NCI-H460 (cell line): ENCODE data around the gene TBC1D23. TPM values are rescaled to one million over a fixed set of nuclear protein-coding genes. Genes with fewer than 3 reads are reported as not detected.
"Not testable (repeated sequence)": the region's sequence is repeated elsewhere in the genome, so short reads cannot be mapped to it uniquely, and the experiment has no call there.

ENCODE experiments used
- DNase-seq: peaks from one replicate; pipeline ENCODE4 v3.0.0-alpha.2; 2016; ENCODE audit warnings: low read depth; ENCODE audit errors: extremely low read depth
- total RNA-seq: library from RNA; depleted of rRNA; stranded (reverse); fragments of >200 nt; shearing (Covaris generic); gene quantifications from 2 replicates; pipeline ENCODE4 v1.2.3, GENCODE V29; 2014; rRNA removed

TBC1D23 gene
- total RNA-seq, 1 experiment from 2014 or later: 19.2 TPM

- DNase-seq: no peak
Observed at GRCh38 chr3:100338911-100339310, 78.1 kb downstream of the TBC1D23 start.

DNA sequence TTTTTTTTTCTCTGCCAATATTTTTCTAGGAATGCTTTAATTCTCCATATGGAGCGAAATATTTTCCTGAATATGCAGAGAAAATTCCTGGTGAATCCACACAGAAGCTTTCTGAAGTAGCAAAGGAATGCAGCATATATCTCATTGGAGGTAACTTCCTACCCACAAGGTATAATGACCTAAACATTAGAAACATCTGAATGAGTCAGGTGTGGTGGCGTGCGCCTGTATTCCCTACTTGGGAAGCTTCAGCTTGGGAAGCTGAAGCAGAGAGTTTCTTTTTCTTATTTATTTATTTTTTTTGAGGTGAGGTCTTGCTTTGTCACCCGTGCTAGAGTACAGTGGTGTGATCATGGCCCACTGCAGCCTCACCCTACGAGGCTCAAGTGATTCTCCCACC, 79.0 kb downstream of the TBC1D23 start:
- no peak for DNase-seq

- DNase-seq: no peak
Observed at GRCh38 chr3:100340527-100340926, 79.7 kb downstream of the TBC1D23 start.

- no peak for DNase-seq
Observed at GRCh38 chr3:100348727-100349126, 87.9 kb downstream of the TBC1D23 start.

DNA sequence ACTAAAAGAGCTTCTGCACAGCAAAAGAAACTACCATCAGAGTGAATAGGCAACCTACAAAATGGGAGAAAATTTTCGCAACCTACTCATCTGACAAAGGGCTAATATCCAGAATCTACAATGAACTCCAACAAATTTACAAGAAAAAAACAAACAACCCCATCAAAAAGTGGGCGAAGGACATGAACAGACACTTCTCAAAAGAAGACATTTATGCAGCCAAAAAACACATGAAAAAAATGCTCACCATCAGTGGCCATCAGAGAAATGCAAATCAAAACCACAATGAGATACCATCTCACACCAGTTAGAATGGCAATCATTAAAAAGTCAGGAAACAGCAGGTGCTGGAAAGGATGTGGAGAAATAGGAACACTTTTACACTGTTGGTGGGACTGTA, 91.0 kb downstream of the TBC1D23 start:
- DNase-seq: not testable (repeated sequence)

DNA sequence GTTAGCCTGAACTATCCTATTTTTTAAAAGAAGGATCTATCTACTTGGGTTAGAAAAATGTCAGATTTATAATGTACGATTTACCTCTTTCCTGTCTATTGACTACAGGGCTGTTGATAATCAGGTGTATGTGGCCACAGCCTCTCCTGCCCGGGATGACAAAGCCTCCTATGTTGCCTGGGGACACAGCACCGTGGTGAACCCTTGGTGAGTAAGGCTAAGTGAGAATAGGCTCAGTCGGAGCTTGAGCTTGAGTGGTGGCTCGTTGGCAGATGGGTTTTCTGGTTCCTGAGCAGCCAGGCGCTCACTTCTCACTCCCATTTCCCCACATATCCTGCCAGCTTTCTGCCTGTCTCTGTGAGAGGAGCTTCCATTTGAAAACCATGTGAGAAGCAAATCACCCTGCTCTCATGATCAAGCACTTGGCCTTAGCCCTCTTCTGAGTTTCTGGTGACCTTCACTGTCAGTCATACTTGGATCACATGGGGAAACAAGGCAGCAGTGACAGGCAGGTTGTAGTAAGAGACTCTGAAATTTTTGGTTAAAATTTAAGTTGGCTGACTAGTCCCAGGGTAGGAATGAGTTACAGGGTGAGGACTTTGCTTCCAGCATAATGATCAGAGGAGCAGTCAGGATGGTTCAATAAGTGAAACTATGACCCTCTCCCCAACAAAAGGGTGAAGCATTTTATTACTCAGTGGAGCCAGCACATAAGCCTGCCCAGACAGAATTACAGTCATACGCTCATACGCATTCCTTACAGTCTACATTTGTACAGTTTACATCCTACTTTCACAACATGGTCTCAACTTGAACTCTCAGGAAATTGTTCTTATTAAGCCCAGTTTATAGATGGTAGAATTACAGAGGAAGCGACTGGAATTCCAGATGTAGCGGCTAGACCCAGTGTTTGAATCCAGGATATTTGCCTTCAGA, 91.8 kb downstream of the TBC1D23 start:
- DNase-seq: no peak

DNA sequence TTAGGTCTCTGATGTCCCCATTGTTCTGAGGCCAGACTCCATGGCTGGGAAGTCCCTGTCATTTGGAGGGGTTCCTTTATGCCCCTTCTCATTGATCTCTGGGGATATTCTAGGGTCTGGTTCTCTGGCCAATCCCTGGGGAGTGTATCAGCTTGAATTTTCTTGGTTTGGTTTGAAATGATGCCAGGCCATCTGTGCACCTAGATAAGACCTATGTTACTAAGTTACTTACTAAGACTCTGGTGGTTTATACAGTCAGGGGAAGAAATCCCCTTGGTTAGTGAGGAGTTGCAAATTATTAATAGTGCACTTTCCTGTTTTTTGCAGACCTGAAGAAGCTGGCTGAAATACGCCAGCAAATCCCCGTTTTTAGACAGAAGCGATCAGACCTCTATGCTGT, 94.1 kb downstream of the TBC1D23 start:
- DNase-seq: no peak

GRCh38 chr3:100358413-100358812, 97.6 kb downstream of the TBC1D23 start:
- no peak for DNase-seq

DNA sequence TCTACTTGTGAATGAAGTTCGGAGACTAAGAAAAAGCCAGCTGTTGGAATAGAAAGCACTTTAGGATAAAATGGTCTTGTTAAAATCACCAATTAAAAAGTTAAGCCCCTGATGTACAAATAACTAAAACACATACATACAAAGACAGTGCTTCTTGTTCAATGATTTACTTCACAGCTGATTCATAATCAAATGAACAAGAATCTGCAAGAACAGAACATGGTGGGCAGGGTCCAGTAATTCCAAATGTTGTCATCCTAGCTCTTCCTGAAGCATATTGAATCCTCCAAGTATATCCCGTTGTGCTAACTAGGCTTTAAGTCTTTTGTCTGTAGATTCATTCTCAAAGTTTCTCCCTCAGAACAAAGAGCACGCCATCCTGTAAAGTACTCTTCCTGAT, 98.2 kb downstream of the TBC1D23 start:
- no peak for DNase-seq

- no peak for DNase-seq
Observed at GRCh38 chr3:100360757-100361496, 100.1 kb downstream of the TBC1D23 start.

DNA sequence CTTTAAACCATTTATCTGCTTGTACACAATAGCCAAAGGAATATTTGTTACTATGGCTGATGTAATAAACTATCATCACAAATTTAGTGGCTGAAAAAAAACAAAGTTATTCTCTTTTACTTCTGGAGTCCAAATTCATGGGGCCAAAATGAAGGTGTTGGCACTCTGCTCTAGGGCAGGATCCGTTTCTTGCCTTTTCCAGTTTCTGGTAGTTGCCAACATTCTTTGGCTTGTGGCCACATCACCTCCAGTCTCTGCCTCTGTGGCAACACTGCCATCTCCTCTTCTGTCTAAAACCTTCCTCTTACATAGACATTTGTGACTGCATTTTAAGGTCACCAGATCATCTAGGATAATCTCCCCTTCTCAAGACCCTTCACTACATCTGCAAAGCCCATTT, 101.1 kb downstream of the TBC1D23 start:
- no peak for DNase-seq

DNA sequence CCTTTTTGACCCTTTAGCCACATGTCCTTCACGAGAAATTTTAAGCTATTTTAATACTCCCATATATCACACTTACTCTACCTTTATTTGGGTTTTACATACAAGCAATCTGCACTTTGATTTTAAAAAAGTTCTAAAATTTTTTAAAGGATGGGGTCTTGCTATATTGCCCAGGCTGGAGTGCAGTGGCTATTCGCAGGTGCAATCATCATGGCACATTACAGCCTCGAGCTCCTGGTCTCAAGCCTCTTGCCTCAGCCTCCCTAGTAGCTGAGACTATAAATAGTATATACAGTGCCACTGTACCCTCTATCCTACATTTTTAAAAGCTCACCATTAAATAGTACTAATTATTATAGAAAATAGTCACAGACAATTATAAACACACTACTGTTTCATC, 103.6 kb downstream of the TBC1D23 start:
- no peak for DNase-seq

DNA sequence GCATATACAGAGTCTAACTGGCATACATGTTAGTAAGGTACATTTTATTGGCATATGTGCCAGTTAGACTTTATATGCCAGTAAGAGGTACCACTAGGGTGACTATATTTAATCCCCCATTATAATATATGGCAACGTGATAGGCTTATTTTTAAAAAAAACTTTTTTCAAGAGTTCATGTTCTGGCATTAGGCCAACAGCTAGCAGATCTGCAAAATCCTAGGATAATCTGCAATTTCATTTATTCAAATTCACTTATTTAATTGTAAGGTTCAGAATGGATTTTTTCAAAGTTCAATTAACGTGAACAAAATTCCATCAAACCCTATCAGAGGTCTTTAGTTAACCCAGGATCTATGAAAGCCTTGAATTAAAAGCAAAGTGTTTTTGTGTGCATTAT, 105.6 kb downstream of the TBC1D23 start:
- DNase-seq: no peak

DNA sequence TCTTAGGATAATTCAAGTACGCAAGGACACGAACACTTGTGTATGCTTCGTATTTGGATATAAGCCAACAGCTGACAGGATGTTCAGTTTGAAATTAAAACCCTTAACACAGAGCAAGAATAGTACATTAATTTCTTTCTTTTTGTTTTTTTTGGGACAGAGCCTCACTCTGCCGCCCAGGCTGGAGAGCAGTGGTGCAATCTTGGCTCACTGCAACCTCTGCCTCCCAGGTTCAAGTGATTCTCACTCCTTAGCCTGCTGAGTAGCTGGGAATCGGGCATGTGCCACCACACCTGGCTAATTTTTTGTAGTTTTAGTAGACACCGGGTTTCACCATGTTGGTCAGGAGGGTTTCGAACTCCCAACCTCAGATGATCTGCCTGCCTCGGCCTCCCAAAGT, 107.6 kb downstream of the TBC1D23 start:
- no peak for DNase-seq

- DNase-seq: no peak
Observed at GRCh38 chr3:100370756-100371155, 110.0 kb downstream of the TBC1D23 start.

- no peak for DNase-seq
Observed at GRCh38 chr3:100374521-100374920, 113.7 kb downstream of the TBC1D23 start.

Other genes with a start within 250 kb of the TBC1D23 start
- 0.05 TPM in 1 of 2 replicates, not detected in the other for gene FILIP1L, start 146.5 kb upstream of the TBC1D23 start, total RNA-seq
- gene NIT2, start 73.8 kb downstream of the TBC1D23 start, total RNA-seq: 59.5 and 61.9 TPM in 2 replicates
- 63.0 and 68.7 TPM in 2 replicates for gene TOMM70, start 140.1 kb downstream of the TBC1D23 start, total RNA-seq
- gene LNP1, start 140.5 kb downstream of the TBC1D23 start, total RNA-seq: 3.1 TPM in 2 replicates
- 6.5 and 8.9 TPM in 2 replicates for gene TMEM45A, start 231.6 kb downstream of the TBC1D23 start, total RNA-seq